HepG2 (cell line): Measurements from ENCODE around the gene NDUFAF8. TPM values are rescaled to one million over a fixed set of nuclear protein-coding genes. Genes with fewer than 3 reads are reported as not detected.

Source experiments
- ATAC-seq: fragments of 200-7000 bp; cut with Tn5 transposase; 3 replicates; pipeline ENCODE4 v1.9.1; 2020; ENCODE audit warnings: mild to moderate bottlenecking, moderate library complexity
- BruUV-seq: library from RNA; stranded (reverse); fragments of 400-500 nt; replicated peaks from 2 replicates; lab custom pipeline; 2021; lab: Mats Ljungman, UMichigan
- CTCF ChIA-PET: fragments of 300-600 bp; formaldehyde crosslinking; extraction: SDS; loops from one replicate; lab custom pipeline; 2021; ENCODE audit warnings: low total read pairs, inconsistent platforms, low intra/inter-chr PET ratio; lab: Yijun Ruan, JAX
- POLR2A ChIA-PET: fragments of 350-600 bp; sonication (Branson Sonifier 250); formaldehyde crosslinking; loops from one replicate; lab custom pipeline; 2020; ENCODE audit warnings: antibody characterized with exemption, inconsistent platforms; lab: Yijun Ruan, JAX
- DNase-seq: peaks from one replicate; pipeline ENCODE4 v3.0.0-alpha.2; 2015; ENCODE audit warnings: low spot score
- FAIRE-seq: peaks from 3 replicates; lab custom pipeline; 2011; peaks lifted over from hg19 to GRCh38; lab: Jason Lieb, UNC
- H2AFZ ChIP-seq: one replicate; pipeline ENCODE4 v1.6.1; 2011; ENCODE audit warnings: low read length, inconsistent platforms
- H3K27ac ChIP-seq: fragments of 300-600 bp; 3 replicates; pipeline ENCODE4 v1.8.0; 2011; ENCODE audit warnings: mixed run types, mild to moderate bottlenecking, mixed read lengths, low read length, inconsistent platforms; ENCODE audit not compliant: insufficient read depth; ENCODE audit errors: extremely low read length
- H3K27me3 ChIP-seq, 2 experiments: fragments of 200-600 bp in 1 of 2; 2 replicates in 1 of 2; 3 replicates in 1 of 2; pipeline versions ENCODE4 v1.6.0 to v1.8.0; 2011; ENCODE audit warnings: low read length in 2 of 2, mild to moderate bottlenecking in 2 of 2, moderate library complexity in 2 of 2, inconsistent platforms in 1 of 2; ENCODE audit not compliant: insufficient read depth in 2 of 2, control insufficient read depth in 1 of 2
- H3K36me3 ChIP-seq, 2 experiments: fragments of 200-600 bp in 1 of 2; replicated peaks in 1 of 2; 2 replicates in 1 of 2; 3 replicates in 1 of 2; pipeline versions ENCODE4 v1.5.1 to v1.8.0; 2011; ENCODE audit warnings: low read length in 2 of 2, inconsistent platforms in 1 of 2; ENCODE audit not compliant: insufficient read depth in 2 of 2, control insufficient read depth in 1 of 2
- H3K4me1 ChIP-seq: 2 replicates; pipeline ENCODE4 v1.5.1; 2012; ENCODE audit warnings: low read length, inconsistent platforms; ENCODE audit not compliant: insufficient read depth
- H3K4me2 ChIP-seq: 2 replicates; pipeline ENCODE4 v1.6.0; 2011; ENCODE audit warnings: low read depth, low read length, inconsistent platforms
- H3K4me3 ChIP-seq, 3 experiments: fragments of 200-600 bp in 1 of 3; sonication (generic), shearing (Covaris generic) in 1 of 3; replicated peaks in 1 of 3; 2 replicates each; pipeline ENCODE4 v1.5.1; 2011 to 2016; ENCODE audit warnings: low read length in 3 of 3, inconsistent platforms in 2 of 3, low read depth in 2 of 3, mild to moderate bottlenecking in 2 of 3, control low read depth in 1 of 3, mixed read lengths in 1 of 3; ENCODE audit not compliant: insufficient read depth in 1 of 3
- H3K79me2 ChIP-seq: one replicate; pipeline ENCODE4 v1.6.1; 2011; ENCODE audit warnings: low read length, inconsistent platforms; ENCODE audit not compliant: insufficient read depth
- H3K9ac ChIP-seq: 2 replicates; pipeline ENCODE4 v1.6.0; 2011; ENCODE audit warnings: mild to moderate bottlenecking, low read depth, low read length, inconsistent platforms; ENCODE audit not compliant: insufficient read depth
- H3K9me3 ChIP-seq: 2 replicates; pipeline ENCODE4 v1.5.1; 2012; ENCODE audit warnings: mild to moderate bottlenecking, low read length
- H4K20me1 ChIP-seq: 2 replicates; pipeline ENCODE4 v1.6.0; 2011; ENCODE audit warnings: inconsistent platforms, mild to moderate bottlenecking, low read length, moderate library complexity; ENCODE audit not compliant: insufficient read depth
- AGO2 ChIP-seq: fragments of 200-400 bp; formaldehyde crosslinking; optimal IDR thresholded peaks from 2 replicates; pipeline ENCODE3; 2017; ENCODE audit warnings: mild to moderate bottlenecking, low read depth, low read length, moderate library complexity
- JUN ChIP-seq: sonication (generic); formaldehyde crosslinking; IDR thresholded peaks from 2 replicates; pipeline ENCODE4 v1.4.0; 2020; ENCODE audit warnings: mild to moderate bottlenecking, missing genetic modification reagents
- MTF1 ChIP-seq: sonication (generic); formaldehyde crosslinking; IDR thresholded peaks from 2 replicates; pipeline ENCODE4 v1.5.0; 2020; ENCODE audit warnings: missing genetic modification reagents
- RFX5 ChIP-seq: IDR thresholded peaks from 2 replicates; pipeline ENCODE4 v1.6.1; 2011; ENCODE audit warnings: low read depth, low read length, improper control_type of control experiment
- ZNF274 ChIP-seq: sonication (generic); formaldehyde crosslinking; IDR thresholded peaks from 2 replicates; pipeline ENCODE4 v1.5.1; 2020; ENCODE audit warnings: mild to moderate bottlenecking, missing genetic modification reagents
- ZNF430 ChIP-seq: sonication (generic); formaldehyde crosslinking; IDR thresholded peaks from 2 replicates; pipeline ENCODE4 v1.9.0; 2021; ENCODE audit warnings: mild to moderate bottlenecking, missing genetic modification reagents
- WGBS: methylation state at CpG from one replicate; pipeline ENCODE4 v1.1.6; 2017; ENCODE audit warnings: low lambda C conversion rate; 5-methylcytosine and 5-hydroxymethylcytosine counted together
- in situ Hi-C: cut with HindIII; loops from 2 replicates; pipeline ENCODE4 v1.10.0; 2017; ENCODE audit warnings: low pct_unique_long_range_greater_than_20kb; ENCODE audit not compliant: extremely low pct_ligation_motif_present
- intact Hi-C: fragments of 100-400 bp; cut with micrococcal nuclease; formaldehyde crosslinking; loops from one replicate; pipeline ENCODE4 v1.10.0; 2022; ENCODE audit not compliant: unreplicated experiment
- polyA plus RNA-seq, 8 experiments: library from polyadenylated mRNA; depleted of rRNA in 3 of 8; stranded (reverse) in 7 of 8; unstranded in 1 of 8; fragments of >200 nt; fragmentation: Illumina TruSeq in 4 of 8; extraction: Trizol in 4 of 8; gene quantifications; 2 replicates each; pipeline versions ENCODE4 v1.2.1 to v1.2.3, GENCODE V29; 2011 to 2016; ENCODE audit warnings: low read depth in 4 of 8, missing spikeins in 1 of 8, mixed read lengths in 1 of 8; ENCODE audit not compliant: insufficient read depth in 1 of 8
- total RNA-seq, 5 experiments: library from RNA; depleted of rRNA; stranded (reverse); fragments of >200 nt; fragmentation: Illumina TruSeq; extraction: Trizol; gene quantifications; 2 replicates each; pipeline ENCODE4 v1.2.3, GENCODE V29; 2016; ENCODE audit warnings: low read depth in 1 of 5
- TF ChIP-seq, protein P1 (sequence below), 2 experiments: sonication (generic) in 1 of 2; formaldehyde crosslinking in 1 of 2; IDR thresholded peaks; 2 replicates each; pipeline versions ENCODE4 v1.5.1 to v1.6.1; 2011 to 2020; ENCODE audit warnings: borderline replicate concordance in 1 of 2, low read depth in 1 of 2, low read length in 1 of 2, mild to moderate bottlenecking in 1 of 2, missing genetic modification reagents in 1 of 2, moderate library complexity in 1 of 2
- TF ChIP-seq, protein P2 (sequence below): sonication (generic); formaldehyde crosslinking; IDR thresholded peaks from 2 replicates; pipeline ENCODE4 v1.4.0; 2020; ENCODE audit warnings: missing genetic modification reagents, borderline replicate concordance
- TF ChIP-seq, protein P3 (sequence below): sonication (generic); formaldehyde crosslinking; IDR thresholded peaks from 2 replicates; pipeline ENCODE4 v1.5.0; 2020; ENCODE audit warnings: mild to moderate bottlenecking, missing genetic modification reagents

The NDUFAF8 gene
- total and polyA plus RNA-seq, 2 of the 13 experiments (the other 11 are each of a cell fraction or from before 2014, with no cell fraction given): 75.6 to 233 TPM

DNA sequence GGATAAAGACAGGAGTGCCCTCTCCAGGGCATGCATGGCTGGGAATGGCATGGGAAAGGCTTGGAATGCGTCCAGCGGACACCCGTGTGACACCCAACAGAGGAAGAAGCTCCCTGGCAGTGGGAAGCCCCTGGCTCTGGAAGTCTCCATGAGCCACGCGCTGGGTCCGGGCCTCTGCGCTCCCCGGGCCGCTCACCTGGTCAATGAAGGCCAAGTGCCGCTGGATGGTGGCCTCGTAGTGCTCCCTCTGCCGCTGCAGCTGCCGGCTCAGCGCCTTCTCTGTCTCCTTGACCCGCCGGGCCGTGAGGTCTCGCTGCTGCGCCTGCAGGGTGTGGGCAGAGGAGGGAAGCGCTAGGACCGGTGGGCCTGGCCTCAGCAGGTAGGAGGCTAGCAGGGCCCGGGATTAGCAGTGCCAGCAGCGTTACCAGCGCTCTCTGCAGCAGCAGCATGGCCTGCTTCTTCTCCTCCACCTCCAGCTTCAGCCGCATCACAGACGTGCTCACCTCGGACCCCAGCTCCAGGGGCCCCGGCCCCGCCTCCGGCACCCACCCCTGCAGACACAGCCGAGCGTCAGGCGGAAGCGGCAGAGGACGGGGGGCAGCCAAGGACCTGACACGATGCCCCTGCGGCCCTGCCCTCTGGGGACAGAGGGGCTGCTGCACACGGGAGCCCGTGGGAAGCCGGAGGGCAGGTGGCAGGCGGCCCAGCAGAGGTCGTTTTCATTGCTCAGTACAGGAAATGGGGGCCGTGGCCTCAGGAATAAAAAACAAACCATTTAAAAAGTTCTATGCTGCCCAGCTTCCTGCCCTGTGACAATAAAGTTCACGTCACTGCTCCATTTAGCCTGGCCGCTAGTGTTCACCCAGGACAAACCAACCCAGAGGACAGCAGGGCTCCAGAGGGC, 42.4 kb upstream of the NDUFAF8 start:
- Histone ChIP-seq H3K79me2 (no peaks in the 10 kb centered on the region), H4K20me1 (no peaks in the 10 kb centered on the region; the same call in 1 of the 2 replicates), H3K4me2 (no peak overlapping the region), H3K9me3 (no peaks in the 10 kb centered on the region), H3K27me3 (no peaks in the 10 kb centered on the region), H3K4me3 (no peak overlapping the region), H2AFZ (no peak overlapping the region), H3K27ac (no peak overlapping the region), H3K36me3 (peaks cover 15 to 33% of the 10 kb centered on the region in 2 experiments; a peak in 4 of 5 replicates), H3K4me1 (no peaks in the 10 kb centered on the region), H3K9ac (no peak overlapping the region)
- BruUV-seq: no TSS peak
- DNase-seq (no peak), FAIRE-seq (no peak), ATAC-seq (no peak)
- TF ChIP-seq ZNF430 (CRISPR knock-in tag) (no peak), ZNF274 (CRISPR knock-in tag) (0 out of 2 replicates have a peak, but pooled peaks have one; percentile 32), AGO2 (peak; percentile 36), MTF1 (CRISPR knock-in tag) (no peak)
- 93% methylated on average over 45 of the region's 45 CpGs for WGBS
- ChIA-PET CTCF (no interaction called here), POLR2A (no interaction called here)
- in situ Hi-C loops: no loop called here
- intact Hi-C loops: no loop called here

DNA sequence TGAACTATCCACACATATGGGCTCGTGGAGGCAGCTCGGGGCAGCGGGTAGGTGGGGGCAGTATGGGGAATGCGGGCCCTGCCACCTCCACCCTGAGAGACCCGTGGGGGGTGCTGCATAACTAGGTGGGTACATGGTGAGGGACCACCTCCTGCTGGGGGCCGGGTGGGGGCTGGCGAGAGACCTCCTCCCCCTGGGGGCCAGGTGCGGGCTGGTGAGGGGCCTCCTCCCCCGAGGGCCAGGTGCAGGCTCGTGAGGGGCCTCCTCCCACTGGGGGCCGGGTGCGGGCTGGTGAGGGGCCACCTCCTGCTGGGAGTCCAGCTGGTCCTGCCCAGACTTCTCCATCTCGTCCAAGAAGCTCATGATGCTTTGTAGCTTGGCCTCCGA, 41.7 kb upstream of the NDUFAF8 start:
- WGBS: 96% methylated on average over 7 of the region's 14 CpGs
- Histone ChIP-seq H4K20me1 (no peaks in the 10 kb centered on the region; the same call in 1 of the 2 replicates), H3K9me3 (no peaks in the 10 kb centered on the region), H2AFZ (no peak overlapping the region), H3K79me2 (no peaks in the 10 kb centered on the region), H3K27ac (no peak overlapping the region), H3K4me3 (no peak overlapping the region), H3K36me3 (peaks cover 15 to 35% of the 10 kb centered on the region in 2 experiments; a peak in 4 of 5 replicates)
- intact Hi-C loops (no loop called here), in situ Hi-C loops (no loop called here)
- FAIRE-seq (no peak), ATAC-seq (no peak)
- no TSS peak for BruUV-seq
- CTCF ChIA-PET: no interaction called here
- TF ChIP-seq JUN (CRISPR knock-in tag) (no peak), RFX5 (no peak)
- TF ChIP-seq, protein P1, sequence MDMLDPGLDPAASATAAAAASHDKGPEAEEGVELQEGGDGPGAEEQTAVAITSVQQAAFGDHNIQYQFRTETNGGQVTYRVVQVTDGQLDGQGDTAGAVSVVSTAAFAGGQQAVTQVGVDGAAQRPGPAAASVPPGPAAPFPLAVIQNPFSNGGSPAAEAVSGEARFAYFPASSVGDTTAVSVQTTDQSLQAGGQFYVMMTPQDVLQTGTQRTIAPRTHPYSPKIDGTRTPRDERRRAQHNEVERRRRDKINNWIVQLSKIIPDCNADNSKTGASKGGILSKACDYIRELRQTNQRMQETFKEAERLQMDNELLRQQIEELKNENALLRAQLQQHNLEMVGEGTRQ (IDR thresholded peaks at IDR 0.05; ENCODE audit: low read depth, low read length): no peak
- TF ChIP-seq, protein P1 (CRISPR knock-in tag; IDR thresholded peaks at IDR 0.05; ENCODE audit: borderline replicate concordance): no peak
- TF ChIP-seq, protein P2, sequence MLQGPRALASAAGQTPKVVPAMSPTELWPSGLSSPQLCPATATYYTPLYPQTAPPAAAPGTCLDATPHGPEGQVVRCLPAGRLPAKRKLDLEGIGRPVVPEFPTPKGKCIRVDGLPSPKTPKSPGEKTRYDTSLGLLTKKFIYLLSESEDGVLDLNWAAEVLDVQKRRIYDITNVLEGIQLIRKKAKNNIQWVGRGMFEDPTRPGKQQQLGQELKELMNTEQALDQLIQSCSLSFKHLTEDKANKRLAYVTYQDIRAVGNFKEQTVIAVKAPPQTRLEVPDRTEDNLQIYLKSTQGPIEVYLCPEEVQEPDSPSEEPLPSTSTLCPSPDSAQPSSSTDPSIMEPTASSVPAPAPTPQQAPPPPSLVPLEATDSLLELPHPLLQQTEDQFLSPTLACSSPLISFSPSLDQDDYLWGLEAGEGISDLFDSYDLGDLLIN (CRISPR knock-in tag): no peak
- TF ChIP-seq, protein P3, sequence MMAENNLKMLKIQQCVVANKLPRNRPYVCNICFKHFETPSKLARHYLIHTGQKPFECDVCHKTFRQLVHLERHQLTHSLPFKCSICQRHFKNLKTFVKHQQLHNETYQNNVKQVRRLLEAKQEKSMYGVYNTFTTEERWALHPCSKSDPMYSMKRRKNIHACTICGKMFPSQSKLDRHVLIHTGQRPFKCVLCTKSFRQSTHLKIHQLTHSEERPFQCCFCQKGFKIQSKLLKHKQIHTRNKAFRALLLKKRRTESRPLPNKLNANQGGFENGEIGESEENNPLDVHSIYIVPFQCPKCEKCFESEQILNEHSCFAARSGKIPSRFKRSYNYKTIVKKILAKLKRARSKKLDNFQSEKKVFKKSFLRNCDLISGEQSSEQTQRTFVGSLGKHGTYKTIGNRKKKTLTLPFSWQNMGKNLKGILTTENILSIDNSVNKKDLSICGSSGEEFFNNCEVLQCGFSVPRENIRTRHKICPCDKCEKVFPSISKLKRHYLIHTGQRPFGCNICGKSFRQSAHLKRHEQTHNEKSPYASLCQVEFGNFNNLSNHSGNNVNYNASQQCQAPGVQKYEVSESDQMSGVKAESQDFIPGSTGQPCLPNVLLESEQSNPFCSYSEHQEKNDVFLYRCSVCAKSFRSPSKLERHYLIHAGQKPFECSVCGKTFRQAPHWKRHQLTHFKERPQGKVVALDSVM (CRISPR knock-in tag): no peak
- TF ChIP-seq, all 625 proteins: peak for 0
- Histone ChIP-seq H3K4me2 (no peak overlapping the region), H3K27me3 (no peaks in the 10 kb centered on the region), H3K9ac (no peak overlapping the region), H3K4me1 (no peaks in the 10 kb centered on the region)
- POLR2A ChIA-PET: no interaction called here
- no peak for DNase-seq
